GM23338 (cell line): ENCODE data around the gene MROH2A.

Experiments used
- CREB1 ChIP-seq: fragments of 250-450 bp; sonication (Bioruptor Pico); IDR thresholded peaks from 2 replicates; pipeline ENCODE4 v1.5.0; 2020; ENCODE audit warnings: low read depth, mild to moderate bottlenecking, moderate library complexity
- CTCF ChIP-seq, 2 experiments: fragments of 200-600 bp in 1 of 2; sonication (generic) in 1 of 2; conservative IDR thresholded peaks; 2 replicates each; pipeline versions ENCODE4 v1.5.1 to v1.6.1; 2016 to 2017; ENCODE audit warnings: antibody characterized with exemption in 2 of 2, low read depth in 2 of 2, mild to moderate bottlenecking in 2 of 2, moderate library complexity in 1 of 2
- ETS1 ChIP-seq: IDR thresholded peaks from 2 replicates; pipeline ENCODE4 v1.6.1; 2016; ENCODE audit warnings: antibody characterized with exemption
- EZH2 ChIP-seq: fragments of 200-600 bp; sonication (generic); IDR thresholded peaks from one replicate; pipeline ENCODE4 v1.8.0; 2017; ENCODE audit warnings: antibody characterized with exemption, mild to moderate bottlenecking, low read depth; ENCODE audit not compliant: unreplicated experiment
- EZH2phosphoT487 ChIP-seq: fragments of 200-600 bp; sonication (generic); IDR thresholded peaks from one replicate; pipeline ENCODE4 v1.8.1; 2018; ENCODE audit warnings: antibody characterized with exemption; ENCODE audit not compliant: unreplicated experiment
- JUNB ChIP-seq: IDR thresholded peaks from one replicate; pipeline ENCODE4 v1.6.1; 2016; ENCODE audit warnings: antibody characterized with exemption; ENCODE audit not compliant: unreplicated experiment
- POLR2AphosphoS5 ChIP-seq: IDR thresholded peaks from 2 replicates; pipeline ENCODE4 v1.6.1; 2016; ENCODE audit warnings: antibody characterized with exemption, low read depth
- REST ChIP-seq: IDR thresholded peaks from one replicate; pipeline ENCODE4 v1.6.1; 2018; ENCODE audit warnings: antibody characterized with exemption; ENCODE audit not compliant: unreplicated experiment
- STAT1 ChIP-seq: IDR thresholded peaks from one replicate; pipeline ENCODE4 v1.6.1; 2016; ENCODE audit warnings: antibody characterized with exemption; ENCODE audit not compliant: unreplicated experiment
- ZNF114 ChIP-seq: fragments of 250-450 bp; sonication (Bioruptor Pico); IDR thresholded peaks from 2 replicates; pipeline ENCODE4 v1.5.0; 2020; ENCODE audit warnings: mild to moderate bottlenecking, moderate library complexity
- ZNF331 ChIP-seq: fragments of 250-450 bp; sonication (Bioruptor Pico); IDR thresholded peaks from 2 replicates; pipeline ENCODE4 v1.5.0; 2020; ENCODE audit warnings: low read depth, mild to moderate bottlenecking, moderate library complexity
- ZNF462 ChIP-seq: fragments of 250-450 bp; sonication (Bioruptor Pico); IDR thresholded peaks from 2 replicates; pipeline ENCODE4 v1.5.0; 2020; ENCODE audit warnings: mild to moderate bottlenecking, moderate library complexity

- TF ChIP-seq CTCF (conservative IDR thresholded peaks at IDR 0.05; ENCODE audit: low read depth in 2 of 2), result no peak
- TF ChIP-seq POLR2AphosphoS5, result no peak
- TF ChIP-seq EZH2phosphoT487, result no peak
- no peak for TF ChIP-seq EZH2
- TF ChIP-seq CREB1 (CRISPR knock-in tag), result no peak
- no peak for TF ChIP-seq REST
- TF ChIP-seq ETS1, result no peak
- TF ChIP-seq JUNB, result no peak
- TF ChIP-seq ZNF331 (CRISPR knock-in tag), result no peak
- no peak for TF ChIP-seq ZNF114 (CRISPR knock-in tag)
- no peak for TF ChIP-seq ZNF462 (CRISPR knock-in tag)
- no peak for TF ChIP-seq STAT1
These were observed 20.0 kb upstream of the MROH2A start for GRCh38 chr2:233758141-233758540.
